Activated CD4-positive, alpha-beta T cell treated with anti-CD3 and anti-CD28 coated beads, Interleukin-2, amount 10 ng/mL, durations not matched to agents 7 days and 5 days (primary cell): ENCODE data around the gene LRRN3. TPM values are rescaled to one million over a fixed set of nuclear protein-coding genes. Genes with fewer than 3 reads are reported as not detected.

Experiments
- CTCF ChIA-PET: fragments of 350-600 bp; sonication (Branson Sonifier 250); formaldehyde crosslinking; loops from one replicate; lab custom pipeline; 2021; ENCODE audit warnings: antibody characterized with exemption; lab: Charles Lee
- POLR2A ChIA-PET: fragments of 350-600 bp; sonication (Branson Sonifier 250); formaldehyde crosslinking; loops from one replicate; lab custom pipeline; 2021; ENCODE audit warnings: antibody characterized with exemption; lab: Charles Lee
- DNase-seq: peaks from one replicate; pipeline ENCODE4 v3.0.0-alpha.2; 2020
- H3K27ac Mint-ChIP-seq: one replicate; pipeline ENCODE4 v1.8.0; 2021; ENCODE audit warnings: mild to moderate bottlenecking, moderate library complexity, mixed read lengths
- H3K27me3 Mint-ChIP-seq: one replicate; pipeline ENCODE4 v1.8.0; 2021; ENCODE audit warnings: mixed read lengths
- H3K36me3 Mint-ChIP-seq: one replicate; pipeline ENCODE4 v1.8.0; 2021; ENCODE audit warnings: low read depth, mixed read lengths
- H3K4me1 Mint-ChIP-seq: one replicate; pipeline ENCODE4 v1.8.0; 2021; ENCODE audit warnings: mixed read lengths
- H3K4me3 Mint-ChIP-seq: one replicate; pipeline ENCODE4 v1.8.0; 2021; ENCODE audit warnings: mild to moderate bottlenecking, moderate library complexity, mixed read lengths
- H3K9me3 Mint-ChIP-seq: one replicate; pipeline ENCODE4 v1.8.0; 2021; ENCODE audit warnings: mixed read lengths
- total RNA-seq, 2 experiments: library from RNA; stranded (reverse); gene quantifications; one replicate each; pipeline ENCODE4 v1.2.3, GENCODE V29; 2021

Gene LRRN3
- 100 to 1,000 TPM; 211 to 262 TPM for total RNA-seq

DNA sequence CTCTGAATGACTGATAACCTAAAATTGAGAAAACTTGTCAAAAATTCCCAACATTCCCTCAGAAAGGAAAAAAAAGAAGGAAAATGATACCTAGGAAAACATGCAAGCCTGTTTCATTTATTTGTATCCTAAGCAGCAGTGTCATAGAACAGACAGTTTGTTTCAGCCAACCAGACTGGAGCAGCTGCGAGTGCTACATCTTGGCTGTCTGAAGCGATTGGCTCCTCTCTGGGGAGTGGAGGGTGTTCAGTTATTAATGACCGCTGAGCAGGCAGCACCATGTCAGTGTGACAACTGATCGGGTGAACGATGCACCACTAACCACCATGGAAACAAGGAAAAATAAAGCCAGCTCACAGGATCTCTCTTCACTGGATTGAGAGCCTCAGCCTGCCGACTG lies at the start of gene LRRN3:
Gene LRRN3, plus strand, starts transcription at position 282 of the 400 bp plus-strand sequence. CDS start 31,646 bp downstream, outside the sequence.
- peak within 1 kb of the TSS; percentile 99 for H3K4me3 Mint-ChIP-seq
- peaks cover 58% of the 10 kb centered on the region for H3K4me1 Mint-ChIP-seq
- H3K27ac Mint-ChIP-seq, result peak within 1 kb of the TSS; percentile 93
- no peaks in the 10 kb centered on the region for H3K27me3 Mint-ChIP-seq
- H3K36me3 Mint-ChIP-seq, result peaks cover 64% of the 10 kb centered on the region
- DNase-seq, result peak; percentile 81
- CTCF ChIA-PET, result interaction anchor here (0.6 to 1.0 kb wide), 3 partner anchors 8 to 256 kb away, joined by 3 to 4 read pairs (median 3); no protein-coding TSS in a partner anchor
- POLR2A ChIA-PET, result interaction anchor here (0.6 kb wide), 1 partner anchor 53 kb away, joined by 3 read pairs; no protein-coding TSS in a partner anchor
- peaks cover 4% of the 10 kb centered on the region for H3K9me3 Mint-ChIP-seq

DNA sequence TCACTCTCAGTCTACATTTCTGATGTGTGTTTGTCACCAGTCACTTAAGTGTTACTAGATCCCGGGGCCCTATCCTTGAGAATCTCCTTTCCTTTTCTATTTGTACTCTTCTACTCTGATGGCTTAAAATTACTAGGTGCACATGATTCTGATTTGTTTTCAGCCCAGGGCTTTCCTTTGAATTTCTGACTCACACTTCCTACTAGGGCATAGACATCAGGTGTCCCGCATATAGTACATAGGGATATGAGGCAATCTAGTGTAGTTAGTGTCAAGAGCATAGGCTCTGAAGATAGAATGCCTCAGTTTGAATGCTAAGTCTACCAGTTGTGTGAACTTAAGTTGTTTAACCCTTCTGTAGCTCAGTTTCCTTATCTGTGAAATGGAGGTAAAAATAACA lies 49.4 kb upstream of the LRRN3 start:
- POLR2A ChIA-PET, result no interaction called here
- Mint-ChIP-seq H3K27ac (no peak overlapping the region), H3K27me3 (no peaks in the 10 kb centered on the region), H3K4me1 (peaks cover 19% of the 10 kb centered on the region), H3K36me3 (peaks cover 3% of the 10 kb centered on the region), H3K4me3 (no peak overlapping the region), H3K9me3 (no peaks in the 10 kb centered on the region)
- CTCF ChIA-PET, result interaction anchor here (0.6 to 1.2 kb wide), 2 partner anchors 8 to 15 kb away, joined by 3 read pairs; no protein-coding TSS in a partner anchor
- DNase-seq, result no peak

DNA sequence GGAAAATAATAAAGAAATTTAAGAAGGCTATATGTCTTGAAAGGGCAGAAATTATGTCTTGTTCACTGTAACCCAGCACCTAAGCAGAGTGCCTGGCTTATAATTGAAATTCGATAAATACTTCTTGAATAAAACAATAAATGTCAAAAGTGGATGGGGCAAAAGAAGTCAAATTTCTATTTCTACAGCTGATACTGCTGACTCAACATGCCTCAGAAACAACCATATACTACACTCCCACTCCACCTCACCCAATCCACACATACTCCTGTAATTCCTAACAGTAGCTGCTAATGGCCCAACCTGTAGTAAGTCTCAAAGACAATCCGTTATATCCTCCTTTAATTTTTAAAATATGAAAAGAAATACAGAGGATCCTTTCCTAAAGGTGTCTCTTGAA lies 48.1 kb upstream of the LRRN3 start:
- Mint-ChIP-seq H3K36me3 (peaks cover 6% of the 10 kb centered on the region), H3K27ac (no peak overlapping the region), H3K9me3 (no peaks in the 10 kb centered on the region), H3K4me1 (peaks cover 19% of the 10 kb centered on the region), H3K27me3 (no peaks in the 10 kb centered on the region), H3K4me3 (no peak overlapping the region)
- ChIA-PET POLR2A (no interaction called here), CTCF (interaction anchor here (1.2 to 2.3 kb wide), 3 partner anchors 13 to 19 kb away, joined by 3 to 11 read pairs (median 5); no protein-coding TSS in a partner anchor)
- no peak for DNase-seq

DNA sequence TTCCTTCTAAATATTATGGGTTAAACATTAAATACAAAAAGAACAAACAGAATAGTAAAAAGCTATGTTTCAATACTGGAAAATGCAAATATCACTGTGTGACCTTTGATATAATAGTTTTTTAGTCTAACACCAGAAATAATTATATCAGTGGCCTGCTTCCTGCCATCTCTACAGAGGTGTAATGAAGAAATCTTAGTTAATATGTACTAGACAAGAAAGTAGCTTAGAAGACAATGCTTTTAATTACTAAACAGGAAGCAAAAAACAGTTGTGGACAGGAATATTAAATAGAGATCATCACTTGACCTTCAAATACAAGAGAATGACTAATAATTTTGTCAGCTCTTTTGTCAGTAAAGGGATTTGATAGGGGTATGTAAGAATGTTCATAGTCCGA lies 47.4 kb upstream of the LRRN3 start:
- ChIA-PET CTCF (interaction anchor here (1.8 to 2.3 kb wide), 2 partner anchors 13 to 18 kb away, joined by 5 to 11 read pairs; no protein-coding TSS in a partner anchor), POLR2A (no interaction called here)
- H3K36me3 Mint-ChIP-seq, result peaks cover 9% of the 10 kb centered on the region
- H3K4me1 Mint-ChIP-seq, result peaks cover 15% of the 10 kb centered on the region
- H3K9me3 Mint-ChIP-seq, result peaks cover 3% of the 10 kb centered on the region
- H3K27ac Mint-ChIP-seq, result no peak overlapping the region
- H3K4me3 Mint-ChIP-seq, result no peak overlapping the region
- no peak for DNase-seq
- no peaks in the 10 kb centered on the region for H3K27me3 Mint-ChIP-seq

DNA sequence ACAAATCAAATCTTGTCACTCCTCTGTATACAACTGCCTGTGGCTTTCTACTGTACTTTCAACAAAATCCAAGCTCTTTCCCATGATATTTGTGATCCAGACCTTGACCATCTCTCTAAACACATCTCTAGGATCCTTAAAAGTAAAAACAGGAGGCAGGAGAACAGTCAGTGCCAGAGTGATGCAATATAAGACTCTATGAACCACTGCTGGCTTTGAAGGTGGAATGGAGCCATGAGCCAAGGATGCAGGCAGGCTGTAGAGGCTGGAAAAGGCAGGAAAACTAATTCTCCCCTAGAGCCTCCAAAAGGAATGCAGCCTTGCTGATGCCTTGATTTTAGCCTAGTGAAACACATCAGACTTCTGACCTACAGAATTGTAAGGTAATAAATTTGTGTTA lies 45.5 kb upstream of the LRRN3 start:
- CTCF ChIA-PET, result interaction anchor here (1.4 kb wide), 1 partner anchor 15 kb away, joined by 6 read pairs; no protein-coding TSS in a partner anchor
- Mint-ChIP-seq H3K4me3 (no peak overlapping the region), H3K27me3 (no peaks in the 10 kb centered on the region), H3K9me3 (peaks cover 3% of the 10 kb centered on the region), H3K36me3 (peaks cover 6% of the 10 kb centered on the region), H3K4me1 (peaks cover 18% of the 10 kb centered on the region), H3K27ac (no peak overlapping the region)
- POLR2A ChIA-PET, result no interaction called here
- no peak for DNase-seq

DNA sequence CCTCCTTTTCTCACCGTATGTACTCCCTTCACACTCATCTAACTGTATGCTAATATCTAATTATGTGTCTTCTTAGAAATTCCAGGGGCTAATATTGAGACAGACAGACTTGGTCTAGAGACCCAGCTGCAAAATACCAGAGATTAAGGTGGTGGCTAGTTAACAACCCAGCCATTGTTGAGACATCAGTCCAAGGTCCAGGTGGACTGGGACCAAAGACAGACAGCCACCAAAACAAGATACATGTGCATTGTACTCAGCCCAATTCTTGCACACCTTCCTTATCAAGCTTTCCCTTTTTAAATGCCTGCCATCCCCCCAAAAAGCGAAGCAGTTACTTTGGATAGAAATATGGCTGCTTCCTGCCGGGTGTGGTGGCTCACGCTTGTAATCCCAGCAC lies 43.3 kb upstream of the LRRN3 start:
- H3K4me3 Mint-ChIP-seq, result no peak overlapping the region
- DNase-seq, result no peak
- H3K36me3 Mint-ChIP-seq, result peaks cover 14% of the 10 kb centered on the region
- CTCF ChIA-PET, result no interaction called here
- peaks cover 9% of the 10 kb centered on the region for H3K9me3 Mint-ChIP-seq
- peaks cover 20% of the 10 kb centered on the region for H3K4me1 Mint-ChIP-seq
- no peak overlapping the region for H3K27ac Mint-ChIP-seq
- no peaks in the 10 kb centered on the region for H3K27me3 Mint-ChIP-seq
- POLR2A ChIA-PET, result no interaction called here

DNA sequence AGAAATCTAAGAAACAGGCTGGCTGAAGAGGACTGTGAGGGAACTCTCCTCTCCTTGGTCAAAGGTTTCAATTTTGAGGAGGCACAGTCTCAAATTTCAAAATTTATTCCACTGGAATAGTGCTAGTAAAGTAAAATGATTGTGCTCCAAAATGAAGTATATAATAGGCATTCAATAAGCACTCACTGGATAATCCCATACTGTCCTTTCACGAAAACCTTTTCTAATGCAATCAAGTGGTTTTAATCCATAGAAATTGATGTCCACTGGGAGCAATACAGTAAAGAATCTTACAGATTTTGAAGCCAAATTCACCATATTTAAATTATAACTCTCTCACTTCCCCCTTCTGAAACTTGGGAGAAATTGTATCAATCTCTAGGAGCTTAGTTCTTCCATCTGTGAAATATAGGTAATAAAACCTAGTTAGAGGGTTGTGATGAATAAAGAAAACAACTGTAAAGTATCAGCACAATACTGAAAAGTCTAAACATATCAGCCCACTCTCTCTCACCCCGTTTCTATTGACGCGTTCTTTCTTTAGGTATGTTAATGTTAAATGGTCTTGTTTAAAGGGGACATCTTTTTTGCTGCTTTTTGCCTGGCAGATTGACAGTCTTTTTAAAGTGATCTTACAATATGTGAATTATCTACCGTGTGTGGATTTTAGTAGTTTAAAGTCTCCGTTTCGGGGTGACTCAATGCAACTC lies 40.8 kb upstream of the LRRN3 start:
- CTCF ChIA-PET, result no interaction called here
- no peak overlapping the region for H3K27ac Mint-ChIP-seq
- no peak overlapping the region for H3K4me3 Mint-ChIP-seq
- DNase-seq, result no peak
- peaks cover 30% of the 10 kb centered on the region for H3K4me1 Mint-ChIP-seq
- POLR2A ChIA-PET, result no interaction called here
- peaks cover 15% of the 10 kb centered on the region for H3K36me3 Mint-ChIP-seq
- peaks cover 13% of the 10 kb centered on the region for H3K9me3 Mint-ChIP-seq
- no peaks in the 10 kb centered on the region for H3K27me3 Mint-ChIP-seq

DNA sequence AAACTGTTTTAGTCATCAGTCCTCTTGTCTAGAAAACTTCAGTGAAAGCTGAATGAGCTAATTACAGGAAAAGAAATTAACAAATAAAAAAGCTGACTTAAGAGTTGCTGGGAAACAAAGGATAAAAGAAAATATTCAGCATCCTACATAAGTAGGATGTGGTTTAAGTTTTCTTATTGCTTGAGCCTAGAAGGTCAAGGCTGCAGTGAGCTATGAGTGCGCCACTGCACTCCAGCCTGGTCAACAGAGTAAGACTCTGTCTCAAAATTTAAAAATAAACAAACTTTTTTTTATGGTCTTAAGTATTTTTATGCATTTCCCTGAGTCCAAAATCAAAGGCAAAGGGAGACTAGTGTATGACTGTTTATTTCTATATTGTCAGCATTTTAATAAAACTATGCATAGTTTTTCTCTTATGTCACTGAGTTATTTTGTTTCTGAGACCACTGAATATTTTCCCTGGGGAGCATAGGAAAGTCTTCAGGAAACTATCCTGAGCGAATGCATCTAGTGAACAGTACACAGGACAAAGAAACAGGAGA lies 40.0 kb upstream of the LRRN3 start:
- ChIA-PET CTCF (interaction anchor here (0.6 kb wide), 1 partner anchor 9 kb away, joined by 3 read pairs; no protein-coding TSS in a partner anchor), POLR2A (no interaction called here)
- Mint-ChIP-seq H3K4me3 (no peak overlapping the region), H3K27ac (no peak overlapping the region), H3K9me3 (peaks cover 13% of the 10 kb centered on the region), H3K4me1 (peaks cover 33% of the 10 kb centered on the region), H3K27me3 (no peaks in the 10 kb centered on the region), H3K36me3 (peaks cover 18% of the 10 kb centered on the region)
- no peak for DNase-seq

DNA sequence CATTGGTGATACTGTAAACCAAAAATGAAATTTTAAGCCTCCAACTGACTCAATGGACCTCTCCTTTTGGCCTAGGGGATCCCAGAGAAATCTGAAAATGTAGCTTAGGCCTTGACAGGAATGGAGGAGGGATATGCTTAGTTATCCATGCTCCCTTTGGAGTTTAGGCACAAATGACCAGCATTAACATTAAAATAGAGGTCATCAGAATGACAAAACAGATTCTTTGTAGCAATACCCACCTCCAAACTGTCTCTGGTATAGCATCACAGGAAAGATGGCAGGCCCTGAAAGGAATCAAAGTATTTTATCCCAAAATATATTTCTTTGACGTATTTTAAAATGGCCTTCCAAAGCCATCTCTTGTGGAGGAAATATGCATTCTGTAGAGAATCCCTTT lies 39.1 kb upstream of the LRRN3 start:
- Mint-ChIP-seq H3K27me3 (no peaks in the 10 kb centered on the region), H3K27ac (no peak overlapping the region), H3K4me3 (no peak overlapping the region), H3K36me3 (peaks cover 18% of the 10 kb centered on the region), H3K9me3 (peaks cover 13% of the 10 kb centered on the region), H3K4me1 (peaks cover 33% of the 10 kb centered on the region)
- ChIA-PET POLR2A (no interaction called here), CTCF (no interaction called here)
- DNase-seq, result no peak

DNA sequence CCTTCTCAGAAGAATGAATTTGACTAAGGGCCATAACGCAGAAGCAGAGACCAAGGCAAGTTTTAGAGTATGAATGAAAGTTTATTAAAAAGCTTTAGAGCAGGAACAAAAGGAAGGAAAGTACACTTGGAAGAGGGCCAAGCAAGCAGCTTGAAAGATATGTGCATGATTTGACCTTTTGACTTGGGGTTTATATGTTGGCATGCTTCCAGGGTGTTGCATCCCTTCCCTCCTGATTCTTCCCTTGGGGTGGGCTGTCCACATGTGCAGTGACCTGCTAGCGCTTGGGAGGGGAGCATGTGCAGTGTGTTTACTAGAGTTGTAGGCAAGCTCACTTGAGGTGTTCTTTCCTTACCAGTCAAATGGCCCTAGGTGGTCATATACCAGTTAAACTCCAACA lies 37.9 kb upstream of the LRRN3 start:
- Mint-ChIP-seq H3K27me3 (no peaks in the 10 kb centered on the region), H3K4me3 (no peak overlapping the region), H3K4me1 (peaks cover 40% of the 10 kb centered on the region), H3K27ac (no peak overlapping the region), H3K36me3 (peaks cover 14% of the 10 kb centered on the region), H3K9me3 (peaks cover 15% of the 10 kb centered on the region)
- POLR2A ChIA-PET, result no interaction called here
- no peak for DNase-seq
- CTCF ChIA-PET, result no interaction called here

DNA sequence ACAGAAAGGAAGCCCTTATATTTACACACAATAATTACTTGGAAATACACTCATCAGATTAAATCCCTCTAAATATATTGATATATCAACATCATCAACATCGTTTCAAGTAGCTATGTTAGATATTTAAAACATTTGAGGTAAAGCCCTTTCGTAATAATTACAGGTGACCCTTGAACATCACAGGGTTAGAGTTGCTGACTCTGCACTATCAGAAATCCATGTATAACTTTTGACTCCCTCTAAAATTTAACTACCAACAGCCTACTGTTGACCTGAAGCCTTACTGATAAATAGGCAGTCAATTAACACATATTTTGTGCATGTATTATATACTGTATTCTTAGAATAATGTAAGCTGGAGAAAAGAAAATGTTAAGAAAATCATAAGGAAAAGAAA lies 34.6 kb upstream of the LRRN3 start:
- Mint-ChIP-seq H3K4me1 (peaks cover 32% of the 10 kb centered on the region), H3K27ac (no peak overlapping the region), H3K36me3 (peaks cover 12% of the 10 kb centered on the region), H3K9me3 (peaks cover 22% of the 10 kb centered on the region), H3K27me3 (no peaks in the 10 kb centered on the region), H3K4me3 (no peak overlapping the region)
- POLR2A ChIA-PET, result no interaction called here
- CTCF ChIA-PET, result interaction anchor here (0.8 kb wide), 1 partner anchor 14 kb away, joined by 3 read pairs; no protein-coding TSS in a partner anchor
- DNase-seq, result no peak

DNA sequence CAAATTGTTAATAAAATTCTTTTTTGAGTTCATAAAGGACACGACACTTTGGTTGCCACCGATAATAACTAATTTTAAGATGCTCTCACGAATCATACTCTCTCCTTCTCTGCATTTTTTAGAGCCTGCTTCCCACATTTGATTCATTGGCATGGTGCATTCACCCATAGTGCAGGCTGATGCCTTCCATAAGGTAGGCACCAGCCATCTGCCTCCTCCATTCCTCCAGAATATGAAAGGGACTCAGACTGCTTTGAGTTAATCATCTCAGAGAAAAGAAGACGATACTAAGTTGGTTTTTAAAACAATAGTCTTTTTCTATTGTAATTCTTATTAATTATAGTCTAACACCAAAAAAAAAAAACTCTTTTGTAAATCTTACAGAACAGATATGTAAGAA lies 33.9 kb upstream of the LRRN3 start:
- H3K27ac Mint-ChIP-seq, result no peak overlapping the region
- H3K4me3 Mint-ChIP-seq, result no peak overlapping the region
- no peaks in the 10 kb centered on the region for H3K27me3 Mint-ChIP-seq
- no peak for DNase-seq
- peaks cover 28% of the 10 kb centered on the region for H3K9me3 Mint-ChIP-seq
- peaks cover 30% of the 10 kb centered on the region for H3K4me1 Mint-ChIP-seq
- peaks cover 16% of the 10 kb centered on the region for H3K36me3 Mint-ChIP-seq
- ChIA-PET POLR2A (no interaction called here), CTCF (no interaction called here)

DNA sequence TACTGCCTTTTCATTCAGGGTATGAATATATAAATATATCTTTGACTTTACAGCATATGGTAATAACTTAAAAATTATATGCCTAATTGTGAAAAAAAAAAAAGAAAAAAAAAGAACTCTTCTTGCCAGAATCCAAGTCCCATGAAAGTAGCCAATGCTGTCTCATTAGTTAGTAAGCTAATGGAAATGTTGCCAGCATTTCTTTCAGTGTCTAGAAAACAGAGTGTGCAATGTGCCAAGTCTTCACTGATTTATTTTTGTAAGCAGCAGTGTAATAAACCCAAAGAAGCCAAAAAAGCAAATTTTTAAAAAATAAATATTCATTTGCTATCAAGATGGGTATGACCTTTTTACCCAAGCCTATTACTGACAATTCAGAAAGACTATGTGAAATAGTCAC lies 31.1 kb upstream of the LRRN3 start:
- CTCF ChIA-PET, result interaction anchor here (0.7 to 0.9 kb wide), 3 partner anchors 9 to 499 kb away, joined by 3 to 5 read pairs (median 3); no protein-coding TSS in a partner anchor
- peaks cover 33% of the 10 kb centered on the region for H3K36me3 Mint-ChIP-seq
- H3K9me3 Mint-ChIP-seq, result peaks cover 41% of the 10 kb centered on the region
- no peaks in the 10 kb centered on the region for H3K27me3 Mint-ChIP-seq
- H3K4me3 Mint-ChIP-seq, result no peak overlapping the region
- H3K4me1 Mint-ChIP-seq, result peaks cover 19% of the 10 kb centered on the region
- no peak for DNase-seq
- POLR2A ChIA-PET, result no interaction called here
- no peak overlapping the region for H3K27ac Mint-ChIP-seq
